Right renal pelvis (tissue), 4 donors: ENCODE results near the gene GLYATL1B. TPM values are rescaled to one million over a fixed set of nuclear protein-coding genes. Genes with fewer than 3 reads are reported as not detected.
A peak's percentile ranks its signal among the peaks of the same experiment; 100 is the strongest.
"Not testable (repeated sequence)": the region's sequence is repeated elsewhere in the genome, so short reads cannot be mapped to it uniquely, and the experiment has no call there.

Experiments
- DNase-seq, 4 donors: peaks; one replicate each; pipeline ENCODE4 v3.0.0-alpha.2; 2013; ENCODE audit warnings: low read depth in 4 of 4, low spot score in 3 of 4, missing footprints in 1 of 4
- polyA plus RNA-seq, 4 donors: library from polyadenylated mRNA; unstranded; fragments of 120-200 nt; gene quantifications; one replicate each; pipeline ENCODE4 v1.2.1, GENCODE V29; 2013; ENCODE audit not compliant: insufficient read length in 4 of 4

Gene GLYATL1B
- polyA plus RNA-seq, 4 donors = not detected

GRCh38 chr11:59095225-59095624, 9.1 kb downstream of the GLYATL1B start:
- not testable (repeated sequence) for DNase-seq

- DNase-seq = not testable (repeated sequence)
Observed at GRCh38 chr11:59095972-59096575, 10.0 kb downstream of the GLYATL1B start.

GRCh38 chr11:59097113-59097708, 11.1 kb downstream of the GLYATL1B start:
- DNase-seq = peak in 2 of 4 donors; percentile 18 to 38

DNA sequence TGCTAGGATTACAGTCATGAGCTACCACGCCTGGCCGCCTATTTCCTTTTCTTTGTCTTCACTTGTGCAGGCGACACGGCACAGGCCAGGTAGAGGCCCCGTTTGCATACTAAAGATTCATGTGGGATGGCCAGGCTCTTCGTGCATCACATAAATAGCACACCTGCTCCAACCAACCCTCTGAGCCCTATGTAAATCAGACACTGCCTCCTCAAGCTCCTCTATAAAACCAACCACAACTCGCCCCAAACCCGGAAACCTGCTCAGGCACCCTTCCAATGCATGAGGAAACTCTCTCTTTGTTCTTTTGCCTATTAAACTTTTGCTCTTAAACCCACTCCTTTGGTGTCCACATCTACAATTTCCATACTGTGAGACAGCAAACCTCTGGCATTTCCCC, 11.8 kb downstream of the GLYATL1B start:
- not testable (repeated sequence) for DNase-seq

- DNase-seq = peak in 2 of 4 donors; percentile 32 to 36
Observed at GRCh38 chr11:59102259-59102765, 16.2 kb downstream of the GLYATL1B start.

GRCh38 chr11:59106363-59107336, 20.5 kb downstream of the GLYATL1B start, which contains the start of gene FAM111B:
FAM111B (plus strand) TSS chr11:59107237; CDS start chr11:59109626, 2,389 bp downstream.
- peak; percentile 62 to 78 (median 75) for DNase-seq

- not testable (repeated sequence) for DNase-seq
Observed at GRCh38 chr11:59107721-59108120, 21.6 kb downstream of the GLYATL1B start.

- no peak for DNase-seq
Observed at GRCh38 chr11:59112494-59112893, 26.4 kb downstream of the GLYATL1B start.

DNA sequence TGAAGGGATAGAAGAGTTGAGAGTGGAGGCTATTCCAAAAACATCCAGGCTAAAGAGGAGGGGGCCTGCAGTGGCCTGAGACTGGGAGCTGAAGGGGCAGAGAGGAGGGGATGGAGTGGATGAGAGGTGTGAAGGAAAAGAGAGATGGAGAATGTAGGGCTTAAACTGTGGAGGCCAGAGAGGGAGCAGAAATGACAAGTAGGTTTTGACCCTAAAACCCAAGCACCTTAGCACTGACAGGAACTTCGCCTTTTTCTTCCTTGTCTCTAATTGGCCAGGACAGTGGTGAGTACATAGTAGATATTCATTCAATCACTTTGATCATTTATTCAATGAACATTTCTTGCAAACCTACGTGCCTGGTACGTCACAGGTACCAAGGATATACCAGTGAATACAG, 28.2 kb downstream of the GLYATL1B start:
- no peak for DNase-seq

- no peak for DNase-seq
Observed at GRCh38 chr11:59115553-59115952, 29.4 kb downstream of the GLYATL1B start.

DNA sequence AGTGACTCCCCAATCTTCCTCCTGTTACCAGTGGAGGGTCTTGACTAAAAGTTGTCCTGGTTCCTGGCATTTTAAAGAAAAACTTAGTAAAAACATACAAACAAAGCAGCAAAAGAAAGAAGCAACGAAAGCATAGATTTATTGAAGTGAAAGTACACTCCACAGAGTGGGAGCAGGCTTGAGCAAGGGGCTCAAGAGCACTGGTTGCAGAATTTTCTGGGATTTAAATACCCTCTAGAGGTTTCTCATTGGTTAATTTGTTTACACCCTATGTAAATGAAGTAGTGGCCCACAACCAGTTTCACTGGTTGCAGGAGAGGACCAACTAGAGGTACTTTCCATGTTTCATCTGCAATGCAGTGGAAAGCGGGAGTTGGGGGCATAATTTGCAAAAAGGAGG, 31.7 kb downstream of the GLYATL1B start:
- no peak for DNase-seq

- DNase-seq = no peak
Observed at GRCh38 chr11:59119826-59120225, 33.7 kb downstream of the GLYATL1B start.

DNA sequence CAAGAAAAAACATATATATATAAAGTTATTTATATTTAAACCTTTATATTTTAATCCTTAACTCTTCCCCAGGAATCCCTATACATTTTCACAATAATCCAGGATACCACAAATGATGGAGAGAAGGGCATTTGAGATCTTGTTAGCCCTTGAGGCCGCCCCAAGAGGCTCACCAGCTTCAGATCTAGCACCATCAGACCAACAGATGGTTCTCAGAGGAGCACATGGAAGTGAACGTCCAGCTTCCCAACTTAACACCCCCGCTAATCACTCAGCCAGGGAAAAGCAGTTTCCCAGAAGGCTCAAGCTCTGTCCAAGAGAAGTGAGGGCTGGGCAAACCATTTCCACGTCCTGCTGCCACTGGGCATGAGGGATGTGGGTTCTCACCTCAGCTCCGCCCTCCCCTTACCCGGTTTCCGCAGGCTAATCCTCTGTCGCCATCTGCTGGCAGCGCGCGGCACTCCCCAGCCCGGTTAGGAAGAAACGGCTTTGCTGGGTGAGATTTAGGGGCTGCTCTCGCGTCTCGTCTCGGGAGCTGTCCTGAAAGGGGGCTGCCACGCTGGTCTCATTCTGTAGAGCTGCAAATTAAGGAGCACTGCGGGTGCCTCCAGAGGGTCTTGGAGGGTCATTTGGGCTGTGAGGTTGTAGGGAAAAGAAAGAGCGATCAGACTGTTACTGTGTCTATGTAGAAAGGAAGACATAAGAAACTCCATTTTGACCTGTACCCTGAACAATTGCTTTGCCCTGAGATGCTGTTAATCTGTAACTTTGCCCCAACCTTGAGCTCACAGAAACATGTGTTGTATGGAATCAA, 49.7 kb downstream of the GLYATL1B start:
- peak in 3 of 4 donors; percentile 60 to 75 (median 72) for DNase-seq

GRCh38 chr11:59136551-59136950, 50.4 kb downstream of the GLYATL1B start:
- not testable (repeated sequence) for DNase-seq

GRCh38 chr11:59137190-59137589, 51.1 kb downstream of the GLYATL1B start:
- no peak for DNase-seq

GRCh38 chr11:59138643-59139042, 52.5 kb downstream of the GLYATL1B start:
- no peak for DNase-seq

DNA sequence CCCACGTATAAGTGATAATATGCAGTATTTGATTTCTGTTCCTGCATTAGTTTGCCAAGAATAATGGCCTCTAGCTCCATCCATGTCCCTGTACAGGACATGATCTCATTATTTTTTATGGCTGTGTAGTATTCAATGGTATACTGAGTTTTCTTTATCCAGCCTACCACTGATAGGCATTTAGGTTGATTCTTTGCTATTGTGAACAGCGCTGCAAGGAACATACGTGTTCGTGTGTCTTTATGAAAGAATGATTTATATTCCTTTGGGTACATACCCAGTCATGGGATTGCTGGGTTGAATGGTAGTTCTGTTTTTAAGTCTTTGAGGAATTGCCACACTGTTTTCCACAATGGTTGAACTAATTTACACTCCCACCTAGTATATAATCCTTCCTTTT, 55.1 kb downstream of the GLYATL1B start:
- no peak for DNase-seq

GRCh38 chr11:59141673-59142460, 55.8 kb downstream of the GLYATL1B start:
- DNase-seq = no peak
